BJ (cell line): ENCODE measurements around the gene NIPA2. TPM values are rescaled to one million over a fixed set of nuclear protein-coding genes. Genes with fewer than 3 reads are reported as not detected.

Experiments used
- CTCF ChIA-PET: fragments of 350-600 bp; formaldehyde crosslinking; extraction: SDS; loops from one replicate; lab custom pipeline; 2021; ENCODE audit warnings: antibody characterized with exemption, inconsistent platforms; lab: Yijun Ruan, JAX
- POLR2A ChIA-PET: fragments of 300-600 bp; sonication (Branson Sonifier 250); formaldehyde crosslinking; extraction: SDS; loops from one replicate; lab custom pipeline; 2021; ENCODE audit warnings: antibody characterized with exemption; lab: Charles Lee
- DNase-seq: peaks from one replicate; pipeline ENCODE4 v3.0.0-alpha.2; 2011; ENCODE audit warnings: low read depth
- H3K27me3 ChIP-seq: 2 replicates; pipeline ENCODE4 v1.6.0; 2011; ENCODE audit warnings: low read length; ENCODE audit not compliant: control insufficient read depth, insufficient read depth
- H3K36me3 ChIP-seq: 2 replicates; pipeline ENCODE4 v1.5.1; 2011; ENCODE audit warnings: low read length; ENCODE audit not compliant: control insufficient read depth, insufficient read depth
- H3K4me3 ChIP-seq: 2 replicates; pipeline ENCODE4 v1.5.1; 2011; ENCODE audit warnings: low read depth, mild to moderate bottlenecking, control low read depth, low read length
- polyA minus RNA-seq: library from RNA; depleted of rRNA, polyadenylated mRNA; stranded (reverse); fragments of >200 nt; gene quantifications from 2 replicates; pipeline ENCODE4 v1.2.3, GENCODE V29; 2011; rRNA and poly(A)+ RNA removed
- polyA plus RNA-seq: library from polyadenylated mRNA; depleted of rRNA; stranded (reverse); fragments of >200 nt; gene quantifications from 2 replicates; pipeline ENCODE4 v1.2.3, GENCODE V29; 2011; rRNA removed
- TF ChIP-seq, protein P1 (sequence below): IDR thresholded peaks from 2 replicates; pipeline ENCODE4 v1.5.1; 2011; ENCODE audit warnings: low read depth, mild to moderate bottlenecking, control low read depth, inconsistent platforms, low read length, moderate library complexity; ENCODE audit not compliant: insufficient read depth

Gene NIPA2
- polyA plus RNA-seq (46.6 and 67.5 TPM in 2 replicates), polyA minus RNA-seq (25.2 and 28.6 TPM in 2 replicates)

DNA sequence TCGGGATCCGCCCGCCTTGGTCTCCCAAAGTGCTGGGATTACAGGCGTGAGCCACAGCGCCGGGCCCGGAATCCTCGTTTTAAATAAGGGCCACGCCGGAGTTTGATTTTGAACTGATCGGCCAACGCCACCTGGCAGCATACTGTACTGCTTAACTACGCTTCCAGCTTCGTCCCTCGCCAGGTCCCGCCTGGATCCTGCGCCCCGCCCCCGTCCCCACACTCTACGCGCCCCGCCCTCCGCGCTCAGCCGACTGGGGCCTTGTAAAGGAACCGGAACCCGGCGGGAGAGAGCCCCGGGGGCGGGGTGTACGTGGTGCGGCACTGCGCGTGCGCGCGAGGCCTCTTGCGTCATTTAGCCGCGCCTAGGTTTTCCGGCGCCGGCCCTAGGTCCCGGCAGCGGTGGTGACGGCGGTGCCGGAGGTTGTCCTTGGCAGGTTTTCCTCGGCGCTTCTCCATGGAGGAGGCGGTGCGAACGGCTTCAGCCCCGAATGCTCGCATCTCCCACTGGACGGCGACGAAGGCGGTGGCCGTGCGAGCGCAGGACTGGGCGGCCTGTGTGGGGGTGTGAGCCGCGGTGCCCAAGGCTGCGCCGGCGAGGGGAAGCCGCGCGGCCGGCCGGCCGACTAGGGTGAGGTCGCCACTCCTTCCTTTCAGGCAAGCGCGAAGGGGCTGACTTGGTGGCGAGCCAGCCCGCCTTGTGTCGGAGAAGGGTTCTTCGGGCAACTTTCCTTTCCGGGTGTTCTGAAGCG, at the start of gene NIPA2:
Gene NIPA2, plus strand, starts transcription at position 375 of the 751 bp plus-strand sequence. CDS start 13,066 bp downstream, outside the sequence.
- H3K27me3 ChIP-seq = no peaks in the 10 kb centered on the region
- peak; percentile 86 for DNase-seq
- ChIA-PET POLR2A (no interaction called here), CTCF (no interaction called here)
- H3K36me3 ChIP-seq = no peaks in the 10 kb centered on the region
- TF ChIP-seq, protein P1, sequence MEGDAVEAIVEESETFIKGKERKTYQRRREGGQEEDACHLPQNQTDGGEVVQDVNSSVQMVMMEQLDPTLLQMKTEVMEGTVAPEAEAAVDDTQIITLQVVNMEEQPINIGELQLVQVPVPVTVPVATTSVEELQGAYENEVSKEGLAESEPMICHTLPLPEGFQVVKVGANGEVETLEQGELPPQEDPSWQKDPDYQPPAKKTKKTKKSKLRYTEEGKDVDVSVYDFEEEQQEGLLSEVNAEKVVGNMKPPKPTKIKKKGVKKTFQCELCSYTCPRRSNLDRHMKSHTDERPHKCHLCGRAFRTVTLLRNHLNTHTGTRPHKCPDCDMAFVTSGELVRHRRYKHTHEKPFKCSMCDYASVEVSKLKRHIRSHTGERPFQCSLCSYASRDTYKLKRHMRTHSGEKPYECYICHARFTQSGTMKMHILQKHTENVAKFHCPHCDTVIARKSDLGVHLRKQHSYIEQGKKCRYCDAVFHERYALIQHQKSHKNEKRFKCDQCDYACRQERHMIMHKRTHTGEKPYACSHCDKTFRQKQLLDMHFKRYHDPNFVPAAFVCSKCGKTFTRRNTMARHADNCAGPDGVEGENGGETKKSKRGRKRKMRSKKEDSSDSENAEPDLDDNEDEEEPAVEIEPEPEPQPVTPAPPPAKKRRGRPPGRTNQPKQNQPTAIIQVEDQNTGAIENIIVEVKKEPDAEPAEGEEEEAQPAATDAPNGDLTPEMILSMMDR = no peak
- H3K4me3 ChIP-seq = peak within 1 kb of the TSS; percentile 87

DNA sequence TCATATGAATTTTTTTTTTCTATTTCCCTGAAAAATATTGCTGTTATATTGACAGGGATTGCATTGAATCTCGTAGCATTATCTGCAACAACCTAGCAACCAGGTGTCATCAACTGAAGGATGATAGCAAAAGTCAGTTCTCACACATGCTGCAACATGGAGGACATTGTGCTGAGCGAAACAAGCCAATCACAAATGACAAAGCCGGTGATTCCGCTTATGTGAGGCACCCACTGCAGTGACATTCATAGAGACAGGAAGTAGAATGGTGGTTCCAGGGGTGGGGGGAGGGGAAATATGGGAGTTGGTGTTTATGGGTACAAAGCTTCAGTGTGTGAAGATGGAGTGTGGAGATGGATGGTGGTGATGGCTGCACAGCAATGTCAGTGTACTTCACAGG, 44.4 kb upstream of the NIPA2 start:
- no peak overlapping the region for H3K4me3 ChIP-seq
- POLR2A ChIA-PET = no interaction called here
- no peaks in the 10 kb centered on the region; the same call in 1 of the 2 replicates for H3K36me3 ChIP-seq
- TF ChIP-seq, protein P1 = no peak
- no peak for DNase-seq
- no peaks in the 10 kb centered on the region for H3K27me3 ChIP-seq
- CTCF ChIA-PET = no interaction called here

DNA sequence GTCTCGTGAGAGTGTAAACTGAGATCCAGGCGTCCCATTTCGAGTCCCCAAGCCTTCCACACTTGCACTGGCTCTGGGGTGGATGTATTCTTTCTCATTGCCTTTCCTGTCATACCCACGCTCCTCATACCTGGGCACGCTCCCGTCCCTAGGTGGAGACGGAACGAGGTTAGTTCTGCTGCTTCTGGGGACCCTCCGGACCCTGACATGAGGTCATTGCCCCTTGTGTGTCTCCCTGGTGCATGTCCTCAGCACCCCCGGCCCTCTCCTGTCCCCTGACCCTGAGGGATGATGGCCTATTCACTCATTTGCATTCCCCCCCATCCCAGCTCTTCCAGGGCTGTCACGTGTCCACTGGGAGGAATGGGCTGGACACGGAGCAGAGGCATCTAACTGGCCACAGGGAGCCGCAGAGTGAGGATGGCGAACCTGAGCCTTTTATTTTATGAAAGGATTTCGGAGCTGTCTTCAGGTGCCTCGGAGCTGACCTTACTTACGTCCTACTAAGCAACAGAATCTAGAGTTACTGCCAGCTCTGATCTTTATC, 43.8 kb upstream of the NIPA2 start:
- H3K4me3 ChIP-seq = no peak overlapping the region
- no peak for DNase-seq
- CTCF ChIA-PET = no interaction called here
- no peaks in the 10 kb centered on the region for H3K27me3 ChIP-seq
- no peaks in the 10 kb centered on the region; the same call in 1 of the 2 replicates for H3K36me3 ChIP-seq
- TF ChIP-seq, protein P1 = no peak
- POLR2A ChIA-PET = no interaction called here

DNA sequence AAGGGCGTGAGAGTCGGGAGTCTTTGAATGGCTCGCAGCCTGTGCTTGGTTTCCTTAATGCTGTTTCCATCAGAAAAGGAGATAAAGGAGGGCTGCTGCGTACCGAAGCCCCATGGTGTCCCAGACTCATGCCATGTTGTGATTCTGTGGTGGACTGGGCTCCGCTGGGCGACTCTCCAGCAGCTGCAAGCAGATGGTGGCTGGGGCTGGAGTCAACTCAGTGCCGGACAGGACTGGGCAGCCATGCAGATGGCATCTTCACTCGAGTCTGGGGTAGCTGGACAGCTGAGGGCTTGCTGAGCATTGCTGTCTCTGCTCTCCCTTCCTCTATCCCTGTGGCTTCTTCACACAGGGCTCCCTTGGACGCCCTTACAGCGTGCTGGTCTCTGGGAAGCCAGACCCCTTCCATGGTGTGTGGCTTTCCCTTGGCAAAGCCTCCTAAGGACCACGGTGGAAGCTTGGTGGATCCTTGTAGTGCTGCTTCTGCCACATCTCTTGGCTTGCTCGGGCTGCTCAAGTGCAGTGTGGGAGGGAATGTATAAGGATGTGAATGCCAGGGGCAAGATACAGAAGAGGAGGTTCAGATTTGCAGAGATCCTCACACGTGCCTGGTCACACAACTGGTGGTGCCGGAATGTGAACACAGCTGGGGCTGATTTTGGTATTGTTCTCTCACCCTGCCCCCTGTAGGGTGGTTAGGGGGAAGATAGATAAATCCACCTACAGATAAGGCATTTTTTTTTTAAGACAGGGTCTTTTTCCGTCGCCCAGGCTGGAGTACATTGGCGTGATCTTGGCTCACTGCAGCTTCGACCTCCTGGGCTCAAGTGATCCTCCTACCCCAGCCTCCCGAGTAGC, 43.0 kb upstream of the NIPA2 start:
- no peaks in the 10 kb centered on the region; the same call in 1 of the 2 replicates for H3K36me3 ChIP-seq
- no peak for DNase-seq
- no peak overlapping the region for H3K4me3 ChIP-seq
- TF ChIP-seq, protein P1 = no peak
- ChIA-PET POLR2A (no interaction called here), CTCF (no interaction called here)
- no peaks in the 10 kb centered on the region for H3K27me3 ChIP-seq

DNA sequence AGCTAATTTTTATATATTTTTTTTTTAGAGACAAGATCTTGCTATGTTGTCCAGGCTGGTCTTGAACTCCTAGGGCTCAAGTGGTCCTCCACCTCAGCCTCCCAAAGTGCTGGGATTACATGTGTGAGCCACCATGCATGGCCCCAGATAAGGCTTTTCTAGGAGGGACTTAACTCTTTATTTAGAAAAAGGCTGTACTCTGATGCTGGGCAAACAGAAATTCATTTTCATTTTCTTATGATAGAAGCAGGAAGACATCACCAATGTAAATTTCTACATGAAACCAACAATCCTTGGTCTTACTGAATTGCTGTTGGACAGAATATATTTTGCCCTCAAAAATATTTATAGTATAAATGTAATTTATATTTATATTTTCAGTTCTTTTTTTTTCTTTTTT, 42.4 kb upstream of the NIPA2 start:
- no peak overlapping the region for H3K4me3 ChIP-seq
- DNase-seq = no peak
- no peaks in the 10 kb centered on the region for H3K27me3 ChIP-seq
- H3K36me3 ChIP-seq = no peaks in the 10 kb centered on the region; the same call in 1 of the 2 replicates
- TF ChIP-seq, protein P1 = no peak
- CTCF ChIA-PET = no interaction called here
- POLR2A ChIA-PET = no interaction called here
